SK-N-SH (cell line): ENCODE measurements around the gene NRCAM. TPM values are rescaled to one million over a fixed set of nuclear protein-coding genes. Genes with fewer than 3 reads are reported as not detected.

Source experiments
- CTCF ChIA-PET: fragments of 300-600, 350-600 bp; formaldehyde crosslinking; extraction: SDS; loops from one replicate; lab custom pipeline; 2021; lab: Yijun Ruan, JAX
- POLR2A ChIA-PET: fragments of 350-600 bp; sonication (Branson Sonifier 250); formaldehyde crosslinking; extraction: SDS; loops from one replicate; lab custom pipeline; 2020; ENCODE audit warnings: antibody characterized with exemption, inconsistent platforms; lab: Yijun Ruan, JAX
- DNase-seq: peaks from one replicate; pipeline ENCODE4 v3.0.0; 2012
- H2AFZ ChIP-seq: fragments of 200-600 bp; sonication (generic); 2 replicates; pipeline ENCODE4 v1.8.1; 2016; ENCODE audit warnings: antibody characterized with exemption, mild to moderate bottlenecking, low read depth
- H3F3A ChIP-seq: fragments of 200-600 bp; sonication (generic); replicated peaks from 2 replicates; pipeline ENCODE3; 2016; ENCODE audit warnings: antibody characterized with exemption, mild to moderate bottlenecking; ENCODE audit not compliant: insufficient read depth
- H3K27ac ChIP-seq, 2 experiments: fragments of 200-500 bp in 1 of 2; fragments of 200-600 bp in 1 of 2; sonication (Bioruptor generic) in 1 of 2; sonication (generic), shearing (Covaris generic) in 1 of 2; 2 replicates each; pipeline versions ENCODE4 v1.5.1 to v1.6.1; 2014 to 2016; ENCODE audit warnings: low read depth in 2 of 2, inconsistent platforms in 1 of 2, low read length in 1 of 2, mild to moderate bottlenecking in 1 of 2, mixed read lengths in 1 of 2
- H3K27me3 ChIP-seq: fragments of 200-600 bp; sonication (generic), shearing (Covaris generic); 2 replicates; pipeline ENCODE4 v1.6.1; 2016; ENCODE audit warnings: mixed run types; ENCODE audit not compliant: insufficient read depth
- H3K36me3 ChIP-seq, 2 experiments: fragments of 200-500 bp in 1 of 2; fragments of 200-600 bp in 1 of 2; sonication (Bioruptor generic) in 1 of 2; sonication (generic) in 1 of 2; replicated peaks in 1 of 2; 2 replicates each; pipeline versions ENCODE3 to v1.5.1; 2014 to 2016; ENCODE audit warnings: low read length in 1 of 2, mild to moderate bottlenecking in 1 of 2; ENCODE audit not compliant: insufficient read depth in 2 of 2, control insufficient read depth in 1 of 2
- H3K4me1 ChIP-seq, 2 experiments: fragments of 200-500 bp in 1 of 2; fragments of 200-600 bp in 1 of 2; sonication (Bioruptor generic) in 1 of 2; sonication (generic), shearing (Covaris generic) in 1 of 2; 2 replicates each; pipeline versions ENCODE4 v1.5.1 to v1.6.1; 2014 to 2016; ENCODE audit warnings: low read depth in 1 of 2, low read length in 1 of 2, mixed run types in 1 of 2; ENCODE audit not compliant: insufficient read depth in 2 of 2, control insufficient read depth in 1 of 2
- H3K4me2 ChIP-seq: fragments of 200-600 bp; sonication (generic), shearing (Covaris generic); 2 replicates; pipeline ENCODE4 v1.6.1; 2017; ENCODE audit warnings: mixed run types
- H3K4me3 ChIP-seq, 2 experiments: fragments of 200-500 bp in 1 of 2; fragments of 200-600 bp in 1 of 2; sonication (Bioruptor generic) in 1 of 2; sonication (generic), shearing (Covaris generic) in 1 of 2; 2 replicates each; pipeline versions ENCODE4 v1.5.1 to v1.8.1; 2014 to 2016; ENCODE audit warnings: low read depth in 2 of 2, inconsistent platforms in 1 of 2, low read length in 1 of 2, mild to moderate bottlenecking in 1 of 2, mixed read lengths in 1 of 2, moderate library complexity in 1 of 2
- H3K79me2 ChIP-seq: fragments of 200-600 bp; sonication (generic); 2 replicates; pipeline ENCODE4 v1.8.1; 2017; ENCODE audit warnings: mild to moderate bottlenecking; ENCODE audit not compliant: insufficient read depth
- H3K9ac ChIP-seq: fragments of 200-600 bp; sonication (generic); 2 replicates; pipeline ENCODE4 v1.6.1; 2017; ENCODE audit warnings: mixed run types
- H3K9me2 ChIP-seq: fragments of 200-600 bp; sonication (generic); 2 replicates; pipeline ENCODE4 v1.6.1; 2017; ENCODE audit warnings: mixed run types
- H3K9me3 ChIP-seq: fragments of 200-600 bp; sonication (generic); 2 replicates; pipeline ENCODE4 v1.6.1; 2017; ENCODE audit warnings: mixed run types, mild to moderate bottlenecking, moderate library complexity
- H4K20me1 ChIP-seq: fragments of 200-600 bp; sonication (generic); 2 replicates; pipeline ENCODE4 v1.6.1; 2017; ENCODE audit warnings: mild to moderate bottlenecking, mixed run types; ENCODE audit not compliant: insufficient read depth
- MEF2A ChIP-seq: IDR thresholded peaks from 2 replicates; pipeline ENCODE4 v1.4.0; 2012; ENCODE audit warnings: low read depth, borderline replicate concordance
- MXI1 ChIP-seq: IDR thresholded peaks from 2 replicates; pipeline ENCODE4 v1.6.1; 2012; ENCODE audit warnings: mild to moderate bottlenecking, low read depth, low read length, improper control_type of control experiment
- NRF1 ChIP-seq: IDR thresholded peaks from 2 replicates; pipeline ENCODE4 v1.6.1; 2012; ENCODE audit warnings: low read depth, mild to moderate bottlenecking, low read length
- SMC3 ChIP-seq: IDR thresholded peaks from 2 replicates; pipeline ENCODE4 v1.6.1; 2012; ENCODE audit warnings: low read depth, low read length, improper control_type of control experiment
- TCF12 ChIP-seq: IDR thresholded peaks from 2 replicates; pipeline ENCODE4 v1.4.0; 2012
- WGBS: methylation state at CpG from one replicate; pipeline ENCODE4 v1.1.6; 2017; ENCODE audit warnings: low lambda C conversion rate; 5-methylcytosine and 5-hydroxymethylcytosine counted together
- polyA plus RNA-seq, 3 experiments: library from polyadenylated mRNA; depleted of rRNA; stranded (reverse); fragments of >200 nt; gene quantifications; 2 replicates each; pipeline ENCODE4 v1.2.3, GENCODE V29; 2012
- TF ChIP-seq, protein P1 (sequence below): IDR thresholded peaks from 2 replicates; pipeline ENCODE4; 2012
- TF ChIP-seq, protein P2 (sequence below): fragments of 150-350 bp; IDR thresholded peaks from 2 replicates; pipeline ENCODE4 v1.6.1; 2016; ENCODE audit warnings: mild to moderate bottlenecking, low read depth, low read length
- TF ChIP-seq, protein P3 (sequence below): IDR thresholded peaks from 2 replicates; pipeline ENCODE4 v1.4.0; 2012; ENCODE audit warnings: low read depth

NRCAM gene
- polyA plus RNA-seq, 1 of the 3 experiments (the other 2 are of a cell fraction) = 1.1 TPM

DNA sequence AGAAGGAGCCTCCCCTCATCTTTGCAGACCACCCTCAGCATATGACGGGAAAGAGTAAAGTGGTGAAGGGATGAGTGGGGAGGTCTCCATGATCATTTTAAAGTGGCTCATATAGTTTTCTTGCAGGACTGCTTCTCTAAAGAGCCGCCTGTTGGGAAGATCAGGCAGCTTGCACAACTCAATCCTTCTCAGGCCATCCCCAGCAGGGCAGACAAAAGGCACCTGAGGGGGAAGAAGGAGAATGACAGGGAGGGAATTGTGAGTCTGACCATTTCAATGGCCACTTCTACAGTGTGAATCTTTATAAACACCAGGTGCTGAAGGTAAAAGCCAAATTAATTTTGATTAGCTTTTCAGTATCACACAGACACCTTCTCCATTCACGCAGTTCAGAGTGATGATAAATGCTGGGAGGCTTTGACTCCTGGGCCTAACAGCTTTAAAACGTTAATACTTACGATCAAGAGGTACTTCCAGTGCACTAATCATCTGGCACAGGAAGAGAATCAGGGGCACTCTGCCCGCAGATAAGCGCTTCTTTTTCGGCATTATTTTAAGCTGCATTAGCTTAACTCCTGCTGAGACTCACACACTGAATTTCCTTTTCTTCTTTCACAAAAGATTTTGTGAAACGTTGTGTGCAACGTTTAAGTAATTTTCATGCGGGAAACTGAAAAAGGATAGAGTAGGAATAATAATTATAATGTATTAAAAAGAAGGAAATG is 216.6 kb downstream of the NRCAM start (continued):
- TF ChIP-seq TCF12 (no peak), NRF1 (no peak), SMC3 (no peak), MXI1 (no peak), MEF2A (no peak)
- TF ChIP-seq, protein P1, sequence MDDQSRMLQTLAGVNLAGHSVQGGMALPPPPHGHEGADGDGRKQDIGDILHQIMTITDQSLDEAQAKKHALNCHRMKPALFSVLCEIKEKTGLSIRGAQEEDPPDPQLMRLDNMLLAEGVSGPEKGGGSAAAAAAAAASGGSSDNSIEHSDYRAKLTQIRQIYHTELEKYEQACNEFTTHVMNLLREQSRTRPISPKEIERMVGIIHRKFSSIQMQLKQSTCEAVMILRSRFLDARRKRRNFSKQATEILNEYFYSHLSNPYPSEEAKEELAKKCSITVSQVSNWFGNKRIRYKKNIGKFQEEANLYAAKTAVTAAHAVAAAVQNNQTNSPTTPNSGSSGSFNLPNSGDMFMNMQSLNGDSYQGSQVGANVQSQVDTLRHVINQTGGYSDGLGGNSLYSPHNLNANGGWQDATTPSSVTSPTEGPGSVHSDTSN = no peak
- TF ChIP-seq, protein P2, sequence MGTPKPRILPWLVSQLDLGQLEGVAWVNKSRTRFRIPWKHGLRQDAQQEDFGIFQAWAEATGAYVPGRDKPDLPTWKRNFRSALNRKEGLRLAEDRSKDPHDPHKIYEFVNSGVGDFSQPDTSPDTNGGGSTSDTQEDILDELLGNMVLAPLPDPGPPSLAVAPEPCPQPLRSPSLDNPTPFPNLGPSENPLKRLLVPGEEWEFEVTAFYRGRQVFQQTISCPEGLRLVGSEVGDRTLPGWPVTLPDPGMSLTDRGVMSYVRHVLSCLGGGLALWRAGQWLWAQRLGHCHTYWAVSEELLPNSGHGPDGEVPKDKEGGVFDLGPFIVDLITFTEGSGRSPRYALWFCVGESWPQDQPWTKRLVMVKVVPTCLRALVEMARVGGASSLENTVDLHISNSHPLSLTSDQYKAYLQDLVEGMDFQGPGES = no peak

DNA sequence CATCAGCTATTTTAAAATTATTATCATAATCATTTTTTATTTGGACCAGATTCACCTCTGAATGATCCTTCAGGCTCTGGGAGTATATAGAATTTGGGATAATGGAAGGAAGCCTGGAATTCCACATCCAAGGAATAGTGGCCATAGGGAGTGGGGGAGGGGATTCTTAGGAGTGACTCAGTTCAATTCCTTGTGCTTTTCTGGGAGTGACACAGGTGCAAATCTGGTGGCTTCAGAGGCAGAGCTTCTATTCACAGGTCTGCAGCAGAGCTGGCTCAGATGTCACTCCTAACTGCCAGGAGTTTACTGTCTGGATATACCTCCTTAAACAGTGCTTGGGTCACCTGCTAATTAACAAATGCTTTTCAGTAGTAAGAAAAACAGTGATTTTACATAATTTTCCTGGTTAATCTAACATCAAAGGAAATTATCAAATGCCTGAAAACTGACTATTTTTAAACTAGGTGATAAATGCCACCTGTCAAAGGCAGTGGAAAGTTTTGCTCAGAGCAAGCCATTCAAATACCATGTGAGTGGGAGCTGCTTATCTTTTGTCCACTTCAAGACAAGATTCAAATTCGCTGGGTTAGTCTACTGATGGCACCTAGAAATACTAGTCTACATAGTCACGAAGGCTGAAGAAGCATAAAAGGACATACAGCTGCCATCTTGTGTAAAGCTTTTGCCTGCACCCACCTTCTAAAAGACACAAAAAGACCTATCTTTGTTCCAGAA is 219.4 kb downstream of the NRCAM start:
- Histone ChIP-seq H3K9ac (no peak overlapping the region), H3K4me3 (no peak overlapping the region), H3K9me3 (no peaks in the 10 kb centered on the region), H3K4me2 (no peak overlapping the region), H3F3A (peaks cover 3% of the 10 kb centered on the region), H3K27ac (peak overlapping the region in 1 of 2 experiments; percentile 86; a peak in 1 of 4 replicates), H3K36me3 (peaks cover 0 to 5% of the 10 kb centered on the region in 2 experiments), H2AFZ (no peak overlapping the region)
- CTCF ChIA-PET = interaction anchor here (0.8 to 4.4 kb wide), 11 partner anchors 8 to 260 kb away, joined by 3 to 13 read pairs (median 3); no protein-coding TSS in a partner anchor
- POLR2A ChIA-PET = interaction anchor here (1.3 kb wide), 1 partner anchor 10 kb away, joined by 4 read pairs; no protein-coding TSS in a partner anchor
- 0 out of 2 replicates have a peak, but pooled peaks have one; percentile 9 for TF ChIP-seq MXI1
- no peak for TF ChIP-seq SMC3
- TF ChIP-seq, all 33 proteins: peak for 1
- DNase-seq = no peak
- 42% methylated on average over 2 of the region's 2 CpGs for WGBS
- H4K20me1 ChIP-seq = no peaks in the 10 kb centered on the region
- H3K9me2 ChIP-seq = no peaks in the 10 kb centered on the region
- peaks cover 27 to 47% of the 10 kb centered on the region in 2 experiments; a peak in 3 of 4 replicates for H3K4me1 ChIP-seq
- no peaks in the 10 kb centered on the region for H3K79me2 ChIP-seq
- no peaks in the 10 kb centered on the region for H3K27me3 ChIP-seq

DNA sequence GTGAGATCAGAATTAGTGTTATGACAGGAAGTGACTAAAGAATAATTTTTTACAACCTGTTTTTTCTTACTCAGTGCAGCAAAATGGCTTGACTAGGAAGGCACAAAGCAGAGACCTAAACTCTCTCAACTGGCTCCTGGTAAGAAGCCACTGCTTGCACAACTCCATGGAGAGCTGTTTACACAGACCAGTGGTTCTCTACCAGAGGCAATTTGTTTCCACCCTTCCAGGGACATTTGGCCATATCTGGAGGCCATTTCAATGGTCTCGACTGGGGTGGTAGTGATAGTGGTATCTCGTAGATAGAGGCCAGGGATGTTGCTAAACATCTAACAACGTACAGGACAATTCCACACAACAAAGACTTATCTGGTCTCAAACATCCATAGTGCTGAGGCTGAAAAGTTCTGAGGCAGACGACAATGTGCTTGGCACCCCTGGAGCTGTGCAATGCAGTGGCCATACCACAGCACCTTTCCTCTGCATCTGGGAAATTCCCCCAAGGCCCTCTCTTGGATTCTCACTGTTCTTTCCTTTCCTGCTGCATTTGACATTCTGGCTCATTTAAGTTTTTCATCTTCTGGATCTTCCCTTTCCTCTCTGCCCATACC is 220.7 kb downstream of the NRCAM start:
- 0 out of 2 replicates have a peak overlapping the region, but pooled peaks have one; percentile 12 for H3K4me2 ChIP-seq
- H3K4me3 ChIP-seq = no peak overlapping the region
- CTCF ChIA-PET = interaction anchor here (0.7 to 2.6 kb wide), 8 partner anchors 9 to 218 kb away, joined by 3 to 9 read pairs (median 3); no protein-coding TSS in a partner anchor
- H3K27ac ChIP-seq = peak overlapping the region; percentile 31 to 79; a peak in 3 of 4 replicates
- H3K27me3 ChIP-seq = no peaks in the 10 kb centered on the region
- peaks cover 31 to 43% of the 10 kb centered on the region in 2 experiments; a peak in 3 of 4 replicates for H3K4me1 ChIP-seq
- no peaks in the 10 kb centered on the region for H3K9me3 ChIP-seq
- no peaks in the 10 kb centered on the region for H4K20me1 ChIP-seq
- TF ChIP-seq, protein P3, sequence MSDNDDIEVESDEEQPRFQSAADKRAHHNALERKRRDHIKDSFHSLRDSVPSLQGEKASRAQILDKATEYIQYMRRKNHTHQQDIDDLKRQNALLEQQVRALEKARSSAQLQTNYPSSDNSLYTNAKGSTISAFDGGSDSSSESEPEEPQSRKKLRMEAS = no peak
- 66% methylated on average over 4 of the region's 4 CpGs for WGBS
- peaks cover 3% of the 10 kb centered on the region for H3F3A ChIP-seq
- peaks cover 0 to 16% of the 10 kb centered on the region in 2 experiments for H3K36me3 ChIP-seq
- no peak for DNase-seq
- POLR2A ChIA-PET = no interaction called here
- H3K9me2 ChIP-seq = no peaks in the 10 kb centered on the region
- peak overlapping the region; percentile 38; the same call in 1 of the 2 replicates for H2AFZ ChIP-seq
- no peak overlapping the region for H3K9ac ChIP-seq
- H3K79me2 ChIP-seq = no peaks in the 10 kb centered on the region
